ENCODE measurements around the gene FBLL1. TPM values are rescaled to one million over a fixed set of nuclear protein-coding genes. Genes with fewer than 3 reads are reported as not detected.
"Not testable (repeated sequence)": the region's sequence is repeated elsewhere in the genome, so short reads cannot be mapped to it uniquely, and the experiment has no call there.

FBLL1 gene
- total RNA-seq, 1 donor from 2014 or later, result 3.8 TPM

DNA sequence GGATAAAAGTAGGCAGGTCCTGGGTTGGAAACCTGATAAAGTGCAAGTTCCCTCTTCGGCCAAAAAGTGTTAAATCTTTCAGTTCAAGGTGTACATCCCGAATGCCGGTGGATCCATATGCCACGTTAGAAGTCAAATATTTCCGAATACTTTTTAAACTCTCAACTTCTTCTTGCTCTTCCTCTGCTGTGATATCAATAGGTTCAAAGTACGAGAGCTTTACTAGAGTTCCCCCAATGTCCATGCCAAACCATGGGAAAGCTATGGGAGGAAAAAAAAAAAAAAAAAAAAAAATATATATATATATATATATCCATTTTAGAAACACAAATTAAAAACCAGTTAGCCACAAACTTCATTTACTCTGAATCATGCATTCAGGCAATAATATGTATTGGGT, 39.6 kb downstream of the FBLL1 start:
- DNase-seq (ENCODE audit: extremely low spot score, unreplicated experiment), result no peak
- H3K27ac Mint-ChIP-seq (ENCODE audit: unreplicated experiment), result no peak overlapping the region
- no peaks in the 10 kb centered on the region for H3K27me3 Mint-ChIP-seq (ENCODE audit: unreplicated experiment)
- no peak overlapping the region for H3K4me3 Mint-ChIP-seq (ENCODE audit: unreplicated experiment)
- H3K4me1 Mint-ChIP-seq (ENCODE audit: unreplicated experiment), result peaks cover 12% of the 10 kb centered on the region
- no peaks in the 10 kb centered on the region for H3K9me3 Mint-ChIP-seq (ENCODE audit: unreplicated experiment)
- peaks cover 20% of the 10 kb centered on the region for H3K36me3 Mint-ChIP-seq (ENCODE audit: unreplicated experiment)
- TF ChIP-seq, protein P1, sequence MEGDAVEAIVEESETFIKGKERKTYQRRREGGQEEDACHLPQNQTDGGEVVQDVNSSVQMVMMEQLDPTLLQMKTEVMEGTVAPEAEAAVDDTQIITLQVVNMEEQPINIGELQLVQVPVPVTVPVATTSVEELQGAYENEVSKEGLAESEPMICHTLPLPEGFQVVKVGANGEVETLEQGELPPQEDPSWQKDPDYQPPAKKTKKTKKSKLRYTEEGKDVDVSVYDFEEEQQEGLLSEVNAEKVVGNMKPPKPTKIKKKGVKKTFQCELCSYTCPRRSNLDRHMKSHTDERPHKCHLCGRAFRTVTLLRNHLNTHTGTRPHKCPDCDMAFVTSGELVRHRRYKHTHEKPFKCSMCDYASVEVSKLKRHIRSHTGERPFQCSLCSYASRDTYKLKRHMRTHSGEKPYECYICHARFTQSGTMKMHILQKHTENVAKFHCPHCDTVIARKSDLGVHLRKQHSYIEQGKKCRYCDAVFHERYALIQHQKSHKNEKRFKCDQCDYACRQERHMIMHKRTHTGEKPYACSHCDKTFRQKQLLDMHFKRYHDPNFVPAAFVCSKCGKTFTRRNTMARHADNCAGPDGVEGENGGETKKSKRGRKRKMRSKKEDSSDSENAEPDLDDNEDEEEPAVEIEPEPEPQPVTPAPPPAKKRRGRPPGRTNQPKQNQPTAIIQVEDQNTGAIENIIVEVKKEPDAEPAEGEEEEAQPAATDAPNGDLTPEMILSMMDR (IDR thresholded peaks at IDR 0.05), result no peak

DNA sequence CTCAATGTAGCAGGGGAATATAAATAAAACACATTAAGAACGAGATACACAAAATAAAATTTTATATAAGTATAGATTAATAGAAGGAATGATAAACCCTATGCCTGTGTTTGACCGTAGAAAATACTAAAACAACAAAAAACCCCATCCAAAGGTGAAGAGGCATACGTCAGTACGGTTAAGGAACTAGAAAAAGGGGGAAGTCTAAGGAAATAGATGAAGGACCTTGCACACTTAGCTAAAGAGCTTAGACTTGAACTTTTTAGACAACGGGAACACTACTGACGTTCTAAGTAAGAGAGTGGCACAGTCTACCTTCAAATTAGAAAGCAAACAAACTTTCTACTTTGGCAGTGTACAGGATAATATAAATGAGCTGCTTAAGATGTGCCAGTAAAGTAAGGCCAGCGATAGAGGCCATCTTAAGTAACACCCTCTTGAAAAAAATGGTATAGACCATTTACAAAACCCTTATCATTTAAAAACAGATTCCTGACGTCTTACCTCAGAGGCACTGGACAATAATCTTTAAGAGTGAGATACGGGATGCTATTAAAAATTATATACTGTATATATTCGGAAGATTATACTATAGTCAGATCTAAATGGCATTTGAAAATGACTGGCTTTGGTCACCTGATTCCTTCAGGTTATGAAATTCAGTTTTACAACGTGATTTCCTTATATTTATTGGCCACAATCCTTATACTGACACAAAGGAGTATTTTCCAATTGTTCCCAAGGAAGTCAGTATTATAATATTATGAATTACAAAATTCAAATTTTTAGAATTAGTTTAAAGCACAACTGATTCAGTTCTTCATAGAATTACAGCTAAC, 41.6 kb downstream of the FBLL1 start:
- Mint-ChIP-seq H3K36me3 (ENCODE audit: unreplicated experiment) (peaks cover 16% of the 10 kb centered on the region), H3K4me3 (ENCODE audit: unreplicated experiment) (no peak overlapping the region), H3K4me1 (ENCODE audit: unreplicated experiment) (peaks cover 20% of the 10 kb centered on the region), H3K27ac (ENCODE audit: unreplicated experiment) (no peak overlapping the region), H3K27me3 (ENCODE audit: unreplicated experiment) (no peaks in the 10 kb centered on the region), H3K9me3 (ENCODE audit: unreplicated experiment) (no peaks in the 10 kb centered on the region)
- TF ChIP-seq, protein P1 (IDR thresholded peaks at IDR 0.05), result no peak
- no peak for DNase-seq (ENCODE audit: extremely low spot score, unreplicated experiment)

DNA sequence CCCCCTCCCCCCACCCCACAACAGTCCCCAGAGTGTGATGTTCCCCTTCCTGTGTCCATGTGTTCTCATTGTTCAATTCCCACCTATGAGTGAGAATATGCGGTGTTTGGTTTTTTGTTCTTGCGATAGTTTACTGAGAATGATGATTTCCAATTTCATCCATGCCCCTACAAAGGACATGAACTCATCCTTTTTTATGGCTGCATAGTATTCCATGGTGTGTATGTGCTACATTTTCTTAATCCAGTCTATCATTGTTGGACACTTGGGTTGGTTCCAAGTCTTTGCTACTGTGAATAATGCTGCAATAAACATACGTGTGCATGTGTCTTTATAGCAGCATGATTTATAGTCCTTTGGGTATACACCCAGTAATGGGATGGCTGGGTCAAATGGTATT, 44.6 kb downstream of the FBLL1 start:
- H3K27ac Mint-ChIP-seq (ENCODE audit: unreplicated experiment); H3K27me3 Mint-ChIP-seq (ENCODE audit: unreplicated experiment); H3K4me3 Mint-ChIP-seq (ENCODE audit: unreplicated experiment); DNase-seq (ENCODE audit: extremely low spot score, unreplicated experiment); H3K9me3 Mint-ChIP-seq (ENCODE audit: unreplicated experiment); H3K36me3 Mint-ChIP-seq (ENCODE audit: unreplicated experiment): not testable (repeated sequence)
- peaks cover 43% of the 10 kb centered on the region for H3K4me1 Mint-ChIP-seq (ENCODE audit: unreplicated experiment)

DNA sequence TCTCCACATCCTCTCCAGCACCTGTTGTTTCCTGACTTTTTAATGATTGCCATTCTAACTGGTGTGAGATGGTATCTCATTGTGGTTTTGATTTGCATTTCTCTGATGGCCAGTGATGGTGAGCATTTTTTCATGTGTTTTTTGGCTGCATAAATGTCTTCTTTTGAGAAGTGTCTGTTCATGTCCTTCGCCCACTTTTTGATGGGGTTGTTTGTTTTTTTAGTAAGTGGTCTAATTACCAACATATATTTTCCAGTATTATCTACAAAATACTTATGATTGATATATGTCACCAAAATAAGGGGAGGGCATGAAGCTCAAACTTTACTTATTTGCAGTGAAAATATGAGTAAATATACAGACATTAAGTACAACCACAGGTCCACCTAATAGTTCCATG, 45.1 kb downstream of the FBLL1 start:
- H3K27me3 Mint-ChIP-seq (ENCODE audit: unreplicated experiment), result not testable (repeated sequence)

DNA sequence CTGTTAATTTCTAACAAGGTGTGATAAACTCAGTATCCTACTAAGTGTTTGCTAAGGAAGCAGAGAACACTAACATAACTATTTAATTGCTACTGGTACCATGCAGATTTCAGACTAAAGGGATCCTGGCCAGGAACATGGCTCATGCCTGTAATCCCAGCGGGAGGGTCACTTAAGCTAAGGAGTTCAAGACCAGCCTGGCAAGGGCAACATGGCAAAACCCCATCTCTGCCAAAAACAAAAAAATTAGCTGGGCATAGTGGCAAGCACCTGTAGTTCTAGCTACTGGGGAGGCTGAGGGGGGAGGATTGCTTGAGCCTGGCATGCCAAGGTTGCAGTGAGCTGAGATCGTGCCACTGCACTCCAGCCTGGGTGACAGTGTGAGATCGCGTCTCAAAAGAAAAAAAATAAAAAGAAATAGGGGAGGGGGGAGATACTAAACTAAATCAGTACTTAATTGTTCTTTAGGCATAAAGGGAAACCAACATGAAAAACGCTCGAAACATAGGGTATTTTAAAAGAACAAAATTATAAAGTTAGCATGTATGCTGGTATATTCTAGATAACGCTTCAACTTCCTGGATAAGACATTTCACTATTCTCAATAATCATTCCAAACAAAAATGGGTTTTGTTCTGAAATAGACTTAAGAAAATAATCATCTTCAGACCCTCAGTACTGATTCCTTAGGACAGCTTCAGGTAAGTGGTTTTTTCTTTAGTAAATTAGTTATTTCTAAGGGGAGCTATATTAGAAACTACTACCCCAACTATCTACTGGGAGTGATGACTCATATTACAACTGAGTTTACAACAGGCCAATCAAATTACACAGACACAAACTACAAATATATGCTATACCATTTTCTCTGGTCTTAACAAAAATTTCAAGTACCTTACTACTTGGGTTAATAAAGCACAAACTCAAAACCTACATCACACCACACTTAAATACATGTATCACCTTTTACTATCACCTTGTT, 46.6 kb downstream of the FBLL1 start:
- DNase-seq (ENCODE audit: extremely low spot score, unreplicated experiment), result no peak
- peaks cover 50% of the 10 kb centered on the region for H3K4me1 Mint-ChIP-seq (ENCODE audit: unreplicated experiment)

More for the DNA sequence above, 45.1 kb downstream of the FBLL1 start:
- not testable (repeated sequence) for H3K9me3 Mint-ChIP-seq (ENCODE audit: unreplicated experiment); DNase-seq (ENCODE audit: extremely low spot score, unreplicated experiment); H3K4me3 Mint-ChIP-seq (ENCODE audit: unreplicated experiment); H3K36me3 Mint-ChIP-seq (ENCODE audit: unreplicated experiment); H3K27ac Mint-ChIP-seq (ENCODE audit: unreplicated experiment)
- peaks cover 43% of the 10 kb centered on the region for H3K4me1 Mint-ChIP-seq (ENCODE audit: unreplicated experiment)

More for the DNA sequence above, 46.6 kb downstream of the FBLL1 start:
- H3K27me3 Mint-ChIP-seq (ENCODE audit: unreplicated experiment), result no peaks in the 10 kb centered on the region
- H3K36me3 Mint-ChIP-seq (ENCODE audit: unreplicated experiment), result no peaks in the 10 kb centered on the region
- no peaks in the 10 kb centered on the region for H3K9me3 Mint-ChIP-seq (ENCODE audit: unreplicated experiment)
- H3K4me3 Mint-ChIP-seq (ENCODE audit: unreplicated experiment), result no peak overlapping the region
- TF ChIP-seq, protein P1 (IDR thresholded peaks at IDR 0.05), result no peak
- peak overlapping the region; percentile 29 for H3K27ac Mint-ChIP-seq (ENCODE audit: unreplicated experiment)
